D721Med (cell line): ENCODE data around the gene STYXL1.

Experiments used
- DNase-seq: peaks from one replicate; pipeline ENCODE4 v3.0.0; 2011; ENCODE audit warnings: low spot score; ENCODE audit not compliant: insufficient read length
- FAIRE-seq: peaks from 2 replicates; lab custom pipeline; 2011; peaks lifted over from hg19 to GRCh38; lab: Jason Lieb, UNC
- TF ChIP-seq, protein P1 (sequence below): IDR thresholded peaks from 2 replicates; pipeline ENCODE4 v1.5.1; 2012; ENCODE audit warnings: mild to moderate bottlenecking, control low read depth; ENCODE audit not compliant: insufficient read depth; ENCODE audit errors: missing control alignments

Gene STYXL1

DNA sequence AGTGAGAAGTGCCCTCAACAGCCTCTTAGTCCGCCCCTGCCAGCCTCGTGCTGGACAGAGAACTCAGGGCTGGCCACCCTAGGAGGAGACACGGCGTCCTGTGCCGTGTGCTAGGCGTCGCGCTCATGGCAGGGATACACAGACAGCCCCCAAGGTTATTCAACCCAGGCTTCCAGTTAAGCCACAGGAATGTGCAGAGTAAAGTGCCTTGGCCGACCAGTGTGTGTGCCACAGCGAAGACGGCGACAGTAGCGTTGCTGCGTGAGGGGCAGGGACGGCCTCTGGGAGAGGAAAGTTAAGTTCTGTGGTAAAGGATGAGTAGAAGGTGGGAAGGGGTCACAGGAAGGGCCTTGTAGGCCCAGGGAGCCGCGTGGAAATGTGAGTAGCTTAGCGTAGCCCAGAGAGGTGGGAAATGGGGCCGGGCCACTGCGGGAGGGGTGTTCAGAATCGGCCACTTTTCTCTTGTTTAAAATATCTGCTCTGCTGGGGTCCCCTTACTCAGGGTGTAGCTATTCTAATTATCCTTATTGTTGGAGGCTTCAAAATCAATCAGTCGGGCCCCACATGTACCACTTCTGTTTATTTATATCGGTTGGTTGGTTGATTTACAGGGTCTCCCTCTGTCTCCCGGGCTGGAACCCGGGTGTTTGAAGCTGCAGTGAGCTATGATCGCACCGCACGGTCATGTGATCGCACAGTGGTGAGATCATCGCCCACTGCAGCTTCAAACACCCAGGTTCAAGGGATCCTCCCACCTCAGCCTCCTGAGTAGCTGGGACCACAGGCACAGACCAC, 77.9 kb downstream of the STYXL1 start:
- DNase-seq, result no peak

DNA sequence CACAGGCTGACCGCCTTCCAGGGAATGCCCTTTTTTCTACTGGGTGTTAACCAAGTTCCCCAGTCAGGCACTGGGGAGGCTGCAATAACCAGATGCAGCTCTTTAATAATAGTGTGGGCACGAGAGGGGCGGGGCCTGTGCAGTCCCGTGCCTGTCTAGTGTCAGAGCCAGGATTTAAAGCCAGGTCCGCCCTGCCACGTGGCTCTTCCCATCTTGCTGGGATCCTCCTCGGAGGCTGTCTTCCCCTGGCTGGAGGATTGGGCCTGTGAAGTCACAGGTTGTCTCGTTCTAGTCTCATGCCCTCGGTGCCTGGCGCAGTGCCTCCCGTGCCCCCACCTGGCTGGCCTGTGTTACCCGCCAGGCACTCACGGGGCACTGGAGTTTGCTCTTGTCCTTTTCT, 78.6 kb downstream of the STYXL1 start:
- TF ChIP-seq, protein P1, sequence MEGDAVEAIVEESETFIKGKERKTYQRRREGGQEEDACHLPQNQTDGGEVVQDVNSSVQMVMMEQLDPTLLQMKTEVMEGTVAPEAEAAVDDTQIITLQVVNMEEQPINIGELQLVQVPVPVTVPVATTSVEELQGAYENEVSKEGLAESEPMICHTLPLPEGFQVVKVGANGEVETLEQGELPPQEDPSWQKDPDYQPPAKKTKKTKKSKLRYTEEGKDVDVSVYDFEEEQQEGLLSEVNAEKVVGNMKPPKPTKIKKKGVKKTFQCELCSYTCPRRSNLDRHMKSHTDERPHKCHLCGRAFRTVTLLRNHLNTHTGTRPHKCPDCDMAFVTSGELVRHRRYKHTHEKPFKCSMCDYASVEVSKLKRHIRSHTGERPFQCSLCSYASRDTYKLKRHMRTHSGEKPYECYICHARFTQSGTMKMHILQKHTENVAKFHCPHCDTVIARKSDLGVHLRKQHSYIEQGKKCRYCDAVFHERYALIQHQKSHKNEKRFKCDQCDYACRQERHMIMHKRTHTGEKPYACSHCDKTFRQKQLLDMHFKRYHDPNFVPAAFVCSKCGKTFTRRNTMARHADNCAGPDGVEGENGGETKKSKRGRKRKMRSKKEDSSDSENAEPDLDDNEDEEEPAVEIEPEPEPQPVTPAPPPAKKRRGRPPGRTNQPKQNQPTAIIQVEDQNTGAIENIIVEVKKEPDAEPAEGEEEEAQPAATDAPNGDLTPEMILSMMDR, result no peak
- DNase-seq (no peak), FAIRE-seq (no peak)

More for the DNA sequence above, 77.9 kb downstream of the STYXL1 start:
- FAIRE-seq, result no peak
- TF ChIP-seq, protein P1, result no peak

DNA sequence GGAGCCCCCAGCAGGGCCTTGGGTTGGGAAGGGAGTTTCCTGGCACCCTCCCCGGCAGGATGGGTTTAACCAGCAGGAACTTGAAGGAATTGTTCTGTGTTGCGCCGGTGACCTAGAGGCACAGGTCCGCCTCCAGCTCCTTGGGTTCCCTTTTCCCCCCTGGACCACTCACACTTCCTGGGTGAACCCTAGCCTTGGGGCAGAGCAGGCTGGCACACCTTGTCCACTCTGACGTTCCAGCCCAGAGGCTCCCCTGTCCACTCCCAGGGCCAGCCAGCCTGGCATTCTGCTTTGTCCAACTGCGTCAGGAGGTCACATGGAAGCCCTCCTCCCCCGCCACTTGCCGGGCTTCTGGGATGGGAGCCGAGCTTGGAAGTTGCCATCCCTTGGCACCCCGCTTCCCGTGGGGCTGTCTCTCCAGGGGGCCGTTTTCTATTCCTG, 79.2 kb downstream of the STYXL1 start:
- TF ChIP-seq, protein P1, result no peak
- no peak for DNase-seq
- no peak for FAIRE-seq

DNA sequence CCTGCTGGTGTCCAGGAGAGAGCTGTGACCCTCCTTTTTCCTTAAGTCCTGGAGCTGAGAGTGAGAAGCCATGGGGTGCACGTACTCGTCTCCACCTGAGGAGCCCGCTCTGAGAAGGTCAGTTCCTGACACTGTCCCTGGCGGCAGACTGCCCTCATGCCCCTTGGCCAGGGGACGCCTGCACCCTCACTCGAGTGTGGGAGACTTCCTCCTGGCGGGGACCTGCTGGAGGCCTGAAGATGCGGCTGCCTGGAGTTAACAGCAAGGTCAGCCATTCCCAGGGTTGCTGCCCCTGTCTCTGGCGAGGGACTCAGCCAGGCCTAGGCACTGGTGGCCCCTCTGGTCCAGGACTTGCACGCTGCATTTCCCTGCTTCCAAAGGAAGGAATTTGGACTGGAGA, 79.8 kb downstream of the STYXL1 start:
- TF ChIP-seq, protein P1, result no peak
- FAIRE-seq (no peak), DNase-seq (no peak)

DNA sequence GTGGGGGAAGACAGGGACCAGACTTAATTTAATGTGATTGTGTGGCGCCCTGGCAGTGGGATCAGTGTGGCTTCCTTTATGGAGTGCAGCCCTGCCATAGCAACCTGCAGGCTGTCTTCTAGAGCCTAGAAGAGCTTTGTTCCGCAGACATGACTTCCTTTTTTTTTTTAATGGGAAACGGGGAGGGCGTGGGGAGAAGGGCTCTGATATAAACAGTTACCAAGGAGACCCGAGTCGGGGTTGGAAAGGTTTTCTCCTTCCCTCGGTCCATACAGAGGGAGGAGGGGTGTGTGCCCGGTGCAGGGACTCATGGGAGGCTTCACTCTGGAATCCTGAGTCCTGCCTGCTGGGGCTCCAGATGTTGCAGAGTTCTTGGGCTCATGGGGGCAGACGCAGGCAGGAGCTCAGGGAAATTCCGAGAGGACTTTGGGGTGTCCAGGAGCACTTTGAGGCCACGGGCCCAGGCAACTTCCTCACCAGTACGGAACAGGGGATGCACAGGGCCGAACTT, 80.3 kb downstream of the STYXL1 start:
- no peak for FAIRE-seq
- no peak for DNase-seq
- TF ChIP-seq, protein P1, result no peak

DNA sequence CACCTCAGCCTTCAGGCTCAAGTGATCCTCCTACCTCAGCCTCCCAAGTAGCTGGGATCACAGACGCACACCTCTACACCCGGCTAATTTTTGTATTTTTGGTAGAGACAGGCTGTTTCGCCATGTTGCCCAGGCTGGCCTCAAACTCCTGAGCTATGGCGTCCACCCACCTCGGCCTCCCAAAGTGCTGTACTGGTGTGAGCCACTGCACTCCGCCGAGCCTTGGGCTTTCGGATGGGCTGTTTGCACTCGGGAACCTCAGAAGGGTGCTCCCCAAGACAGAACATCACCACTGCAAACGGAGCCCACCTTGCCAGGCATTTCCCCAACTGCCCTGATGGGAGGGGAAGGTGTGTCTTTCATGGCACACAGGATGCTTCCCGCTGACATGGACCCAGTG, 80.7 kb downstream of the STYXL1 start:
- DNase-seq, result no peak
- FAIRE-seq, result no peak
- TF ChIP-seq, protein P1, result no peak
